ENCODE data around the gene ZBTB2.

- TF ChIP-seq CTCF (IDR thresholded peaks at IDR 0.05; ENCODE audit: borderline replicate concordance, extremely low read depth, low read length, poor library complexity, severe bottlenecking) (no peak), EZH2 (IDR thresholded peaks at IDR 0.05; ENCODE audit: borderline replicate concordance, low read depth, low read length, severe bottlenecking) (no peak)
Observed at GRCh38 chr6:151339369-151339768, 52.0 kb downstream of the ZBTB2 start.
